Activated T-helper 1 cell treated with anti-CD3 and anti-CD28 coated beads, Interleukin-2, amount 50 U/mL, for 16 hours (primary cell): ENCODE results near the gene PAM16.

Source experiments
- DNase-seq, 2 donors: peaks; one replicate each; pipeline ENCODE4 v3.0.0-alpha.2; 2020; ENCODE audit warnings: low read depth in 1 of 2, low spot score in 1 of 2

PAM16 gene

GRCh38 chr16:4321286-4322120, 29.6 kb downstream of the PAM16 start:
- no peak for DNase-seq

DNA sequence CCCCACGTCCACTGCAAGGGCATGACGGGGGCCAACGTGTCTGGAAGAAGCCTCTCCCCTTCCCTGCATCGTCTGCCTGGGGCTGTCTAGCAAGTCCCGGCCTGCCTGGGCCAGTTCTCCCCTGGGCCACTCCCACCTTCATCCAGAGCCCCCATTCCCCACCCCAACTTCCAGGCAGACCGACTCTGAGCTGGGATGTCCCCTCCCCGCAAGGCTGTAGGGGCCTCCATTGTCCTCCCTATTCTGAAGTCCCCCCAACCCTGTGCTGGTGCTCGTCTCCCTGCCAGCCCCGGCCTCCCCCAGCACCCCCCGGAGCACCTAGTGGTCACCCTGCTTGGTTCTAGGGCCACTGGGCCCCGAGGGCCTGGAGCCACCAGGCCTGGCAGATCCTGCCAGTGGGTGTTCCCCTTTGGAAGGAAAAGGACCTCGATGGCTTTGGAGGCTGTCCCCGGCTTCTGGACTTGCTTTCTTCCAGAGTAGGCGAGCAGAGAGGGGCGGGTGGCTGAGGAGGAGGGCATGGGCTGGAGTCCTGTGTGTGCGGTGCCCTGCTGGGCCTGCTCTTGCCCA, 30.5 kb downstream of the PAM16 start:
- no peak for DNase-seq

GRCh38 chr16:4319454-4320421, 31.4 kb downstream of the PAM16 start:
- no peak for DNase-seq

GRCh38 chr16:4318967-4319366, 32.2 kb downstream of the PAM16 start:
- no peak for DNase-seq

DNA sequence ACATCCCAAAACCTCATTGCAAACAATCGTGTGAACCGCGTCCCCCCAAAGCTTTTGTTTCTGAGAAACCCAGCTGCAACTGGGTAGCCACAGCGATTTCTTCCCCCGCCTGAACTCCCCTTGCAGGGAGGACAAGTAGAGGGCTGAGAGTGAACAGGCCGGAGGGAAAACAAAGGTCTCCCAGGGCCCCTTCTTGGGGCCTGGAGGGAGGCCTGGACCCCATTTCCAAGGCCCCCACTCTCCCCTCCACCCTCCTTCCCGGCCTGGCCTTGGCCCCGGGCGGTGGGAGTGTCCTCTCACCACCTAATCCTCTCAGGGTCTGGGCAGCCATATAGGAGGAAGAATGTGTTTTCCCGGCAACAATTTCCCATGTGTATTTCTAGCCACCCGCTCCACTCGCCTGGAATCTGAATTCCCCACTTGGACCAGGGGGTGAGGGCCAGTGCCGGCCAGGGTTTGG, 32.6 kb downstream of the PAM16 start:
- DNase-seq: no peak

DNA sequence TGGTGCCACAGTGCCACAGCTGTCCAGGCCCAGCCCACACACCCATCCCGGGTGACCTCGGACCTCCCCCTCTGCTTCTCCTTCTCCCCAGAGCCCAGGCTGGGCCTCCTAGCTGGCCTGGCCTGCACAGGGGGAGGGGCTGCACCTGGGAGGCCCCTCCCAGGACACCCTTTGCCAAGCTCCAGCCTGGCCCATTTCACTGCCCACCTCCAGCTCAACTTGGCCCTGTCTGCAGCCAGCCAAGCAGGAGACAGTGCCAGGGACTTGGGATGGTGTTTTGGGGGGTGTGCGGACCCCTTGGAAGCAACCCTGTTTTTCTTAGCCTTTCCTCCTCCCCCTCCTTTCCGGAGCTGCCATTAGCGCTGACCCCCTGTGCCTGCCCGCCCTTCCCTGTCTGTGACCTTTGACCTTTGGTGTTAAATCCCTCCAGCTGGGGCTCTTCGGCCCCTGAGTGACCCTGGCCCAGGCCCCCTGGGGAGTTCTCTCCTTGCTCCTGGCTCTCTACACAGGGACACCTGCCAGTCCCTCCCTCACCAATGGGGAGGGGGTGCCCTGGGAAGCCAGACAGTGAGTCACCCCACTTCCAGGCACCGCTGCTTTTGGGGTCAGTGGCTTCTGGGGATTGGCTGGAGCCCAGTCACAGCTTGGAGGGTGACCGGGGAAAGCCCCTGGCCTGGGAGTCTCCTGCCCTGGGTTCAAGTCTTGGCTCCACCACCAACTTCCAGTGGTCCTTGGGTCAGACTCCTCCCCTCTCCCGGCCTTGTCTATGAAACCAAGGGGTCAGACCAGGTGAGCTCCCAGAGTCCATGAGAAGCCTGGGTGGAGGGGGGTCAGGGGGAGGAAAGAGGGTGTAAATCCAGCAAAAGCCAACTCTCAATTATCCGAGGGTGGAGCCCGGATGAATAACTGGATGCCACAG, 33.3 kb downstream of the PAM16 start:
- no peak for DNase-seq

DNA sequence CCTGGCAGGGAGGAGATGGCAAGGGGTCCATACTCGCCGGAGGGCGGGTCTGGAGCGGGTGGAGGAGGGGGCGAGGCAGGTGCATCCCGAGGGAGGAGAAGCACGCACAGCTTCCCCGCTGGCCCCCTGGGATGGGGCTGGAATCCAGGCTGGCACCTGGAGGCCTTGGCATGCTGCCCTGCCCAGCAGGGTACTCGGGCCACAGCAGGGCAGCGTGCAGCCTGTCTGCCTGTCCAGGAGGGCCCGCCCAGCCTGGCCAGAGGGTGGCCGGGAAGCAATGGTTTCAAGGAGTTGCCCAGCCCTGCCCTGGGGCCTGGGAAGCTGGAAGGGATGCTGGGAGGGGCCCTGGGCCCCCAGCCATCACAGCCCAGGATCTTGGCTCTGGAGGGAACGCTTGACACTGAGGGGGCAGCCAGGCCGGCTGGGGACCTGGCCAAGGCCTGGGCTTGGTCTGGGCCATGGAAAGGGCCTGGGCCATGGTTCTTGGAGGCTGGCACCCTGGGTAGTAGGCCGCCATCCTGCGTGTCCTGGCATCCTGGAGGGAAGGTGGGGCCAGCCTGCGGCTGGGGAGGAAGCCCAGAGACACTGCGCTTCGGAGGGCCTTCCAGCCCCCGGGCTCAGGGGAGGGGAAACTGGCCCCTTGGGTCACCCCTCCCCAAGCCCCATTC, 34.1 kb downstream of the PAM16 start:
- DNase-seq: no peak

- DNase-seq: no peak
Observed at GRCh38 chr16:4316108-4316863, 34.8 kb downstream of the PAM16 start.

GRCh38 chr16:4315186-4316107, 35.7 kb downstream of the PAM16 start, which contains the start of gene GLIS2:
Gene GLIS2, plus strand, starts transcription at chr16:4316067. Its CDS starts 16,214 bp downstream, at chr16:4332281.
- DNase-seq: peak in 1 of 2 donors; percentile 24

DNA sequence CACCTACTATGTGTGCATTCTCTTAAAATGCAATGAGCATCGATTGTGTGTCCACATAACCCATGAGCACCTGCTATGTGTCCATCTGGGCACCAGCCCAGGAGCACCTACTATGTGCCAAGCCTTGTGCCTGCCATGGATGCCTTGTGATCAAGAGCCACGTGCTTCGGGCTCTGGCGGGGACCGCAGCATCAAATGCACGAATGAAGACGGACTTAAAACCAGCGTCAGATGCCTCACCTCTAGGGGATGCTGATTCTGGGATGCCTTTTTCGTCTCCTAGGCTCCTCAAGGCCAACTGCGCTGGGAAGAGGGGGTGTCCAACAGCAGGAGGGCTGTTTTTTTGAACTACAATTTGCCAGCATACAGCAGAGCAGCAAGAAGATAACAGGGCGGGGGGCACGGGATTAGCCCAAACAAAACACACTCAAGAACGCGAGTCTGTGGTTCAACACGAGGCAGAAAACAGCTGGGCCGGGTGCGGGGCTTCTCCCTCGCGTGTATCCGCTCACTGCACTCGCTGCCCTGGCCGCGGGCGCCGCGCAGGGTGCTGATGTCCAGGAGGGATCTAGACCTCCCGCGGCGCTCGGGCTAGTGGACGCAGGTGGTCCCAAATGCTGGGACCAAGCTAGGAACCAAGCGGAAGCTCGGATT, 36.5 kb downstream of the PAM16 start:
- DNase-seq: no peak

DNA sequence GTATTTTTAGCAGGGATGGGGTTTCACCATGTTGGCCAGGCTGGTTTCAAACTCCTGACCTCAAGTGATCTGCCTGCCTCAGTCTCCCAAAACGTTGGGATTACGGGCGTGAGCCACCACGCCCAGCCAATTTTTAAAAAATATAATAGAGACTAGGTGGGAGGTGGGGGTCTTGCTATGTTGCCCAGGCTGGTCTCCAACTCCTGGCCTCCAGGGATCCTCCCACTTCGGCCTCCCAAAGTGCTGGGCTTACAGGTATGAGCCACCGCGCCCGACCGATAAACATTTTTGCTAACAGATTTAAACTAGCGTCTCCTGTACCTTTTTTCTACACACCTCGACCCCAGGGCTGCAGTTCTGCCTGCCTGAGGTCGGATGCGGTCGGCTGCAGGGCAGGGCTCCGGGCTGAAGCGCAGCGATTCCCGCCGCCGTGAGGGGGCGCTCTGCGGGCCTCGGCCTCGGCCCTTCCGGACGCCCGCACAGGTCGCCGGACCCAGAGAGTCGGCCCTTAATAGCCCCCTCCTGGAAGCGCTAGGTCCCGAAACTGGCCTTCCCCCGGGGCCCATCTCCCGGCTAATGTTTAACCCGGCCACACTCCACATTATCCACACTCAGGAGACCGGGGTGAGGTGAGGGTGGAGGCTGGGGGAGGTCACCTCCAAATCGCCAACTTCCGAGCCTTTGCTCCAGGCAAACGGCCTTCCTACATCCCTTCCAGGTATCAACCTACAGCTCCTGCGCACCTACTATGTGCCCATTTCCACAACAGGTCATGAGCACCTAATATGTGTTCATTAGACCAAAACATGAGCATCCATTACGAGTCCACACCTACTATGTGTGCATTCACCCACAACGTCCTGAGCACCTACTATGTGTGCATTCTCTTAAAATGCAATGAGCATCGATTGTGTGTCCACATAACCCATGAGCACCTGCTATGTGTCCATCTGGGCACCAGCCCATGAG, 37.3 kb downstream of the PAM16 start:
- DNase-seq: no peak

DNA sequence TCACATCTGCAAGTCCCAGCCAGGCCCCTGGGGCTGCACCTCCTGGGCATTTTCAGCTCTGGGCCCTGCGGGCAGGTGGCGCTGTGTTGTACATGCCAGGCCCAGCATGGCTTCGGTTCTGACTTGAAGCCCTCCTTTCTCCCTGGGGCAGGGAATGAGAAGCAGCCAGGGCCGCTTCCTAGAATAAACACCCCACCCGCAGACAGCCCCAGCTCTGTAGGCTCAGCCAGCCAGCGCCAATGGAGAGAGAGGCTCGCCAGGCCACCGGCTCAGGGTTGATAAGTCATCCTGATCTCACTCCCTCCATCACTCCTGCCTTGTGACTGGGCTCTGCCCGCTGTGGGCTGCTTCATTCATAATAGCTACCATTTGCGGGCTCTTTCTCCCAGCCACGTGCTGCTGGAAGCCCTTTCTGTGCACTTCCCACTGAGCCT, 41.3 kb downstream of the PAM16 start:
- no peak for DNase-seq

DNA sequence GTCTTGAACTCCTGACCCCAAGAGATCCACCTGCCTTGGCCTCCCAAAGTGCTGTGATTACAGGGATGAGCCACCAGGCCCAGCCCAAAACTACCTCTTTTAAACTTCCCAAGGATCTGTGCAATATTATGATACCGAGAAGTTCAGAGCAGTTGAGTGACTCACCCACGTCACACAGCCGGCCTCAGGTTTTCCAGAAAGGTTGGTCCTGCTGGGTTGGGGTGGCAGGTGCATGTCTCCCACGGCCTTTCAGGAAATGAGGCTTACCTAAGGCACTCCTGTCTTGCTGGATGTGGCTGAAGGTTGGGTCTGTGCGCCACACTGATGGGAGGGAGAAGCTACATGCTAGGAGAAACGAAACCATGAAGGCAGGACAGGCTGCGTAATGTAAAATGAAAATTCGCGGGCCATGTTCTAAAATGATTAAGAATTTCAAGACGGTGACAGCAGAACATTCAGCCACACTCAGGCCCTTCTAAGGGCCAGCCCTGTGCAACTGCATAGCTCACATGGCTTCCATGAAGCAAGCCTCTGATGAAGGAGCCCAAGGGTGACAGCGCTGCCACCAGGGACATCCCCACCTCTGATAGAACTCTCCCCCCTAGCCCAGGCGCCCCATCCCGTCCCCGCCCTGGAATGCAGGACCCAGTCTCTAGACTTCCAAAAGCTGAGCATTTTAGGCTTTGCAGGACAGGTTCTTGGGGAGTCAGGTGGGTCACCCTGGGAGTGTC, 41.9 kb downstream of the PAM16 start:
- no peak for DNase-seq

DNA sequence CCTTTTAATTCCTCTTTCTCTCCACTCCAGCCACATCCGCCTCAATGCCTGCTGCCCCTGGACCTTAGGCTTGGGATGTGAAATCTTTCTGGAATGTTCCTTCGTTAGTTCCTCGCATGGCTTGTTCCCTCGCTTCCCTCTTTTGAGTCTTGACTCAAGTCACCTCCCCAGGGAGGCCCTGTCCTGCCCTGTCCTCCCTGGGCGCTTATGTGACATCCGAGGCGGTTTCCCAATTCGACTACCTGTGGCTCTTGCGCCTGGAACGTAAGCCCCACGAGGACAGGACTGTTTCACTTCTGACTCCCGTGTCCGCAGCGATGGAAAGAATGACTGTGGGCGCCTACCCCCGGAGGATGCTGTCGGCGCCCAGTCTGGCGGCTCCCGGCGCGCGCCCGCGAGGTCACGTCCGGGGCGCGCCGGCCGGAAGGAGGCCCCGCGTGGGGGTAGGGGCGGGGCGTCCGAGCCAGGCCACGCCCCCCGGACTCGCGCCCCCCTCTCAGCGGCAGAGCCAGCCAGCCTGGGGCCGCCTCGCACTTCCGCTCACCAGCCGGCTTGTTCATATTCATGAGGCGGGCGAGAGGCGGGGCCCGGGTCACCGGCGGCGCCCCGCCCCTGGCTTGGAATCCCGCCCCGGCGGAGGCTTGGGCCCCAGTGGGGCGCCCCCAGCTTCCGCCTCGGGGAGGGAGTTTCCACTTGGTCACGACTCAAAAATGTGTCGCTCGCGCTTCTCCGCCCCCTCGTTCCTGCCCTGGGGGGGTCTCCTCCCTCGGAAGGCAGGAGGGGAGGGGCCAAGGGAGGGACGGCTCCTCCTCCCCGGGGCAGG, 43.7 kb downstream of the PAM16 start:
- peak; percentile 90 to 97 for DNase-seq
